ENCODE data around the gene LAMA4. TPM values are rescaled to one million over a fixed set of nuclear protein-coding genes. Genes with fewer than 3 reads are reported as not detected.

LAMA4 gene
- total and polyA plus RNA-seq, 2 of the 13 experiments (the other 11 are each of a cell fraction or from before 2014, with no cell fraction given) = not detected

DNA sequence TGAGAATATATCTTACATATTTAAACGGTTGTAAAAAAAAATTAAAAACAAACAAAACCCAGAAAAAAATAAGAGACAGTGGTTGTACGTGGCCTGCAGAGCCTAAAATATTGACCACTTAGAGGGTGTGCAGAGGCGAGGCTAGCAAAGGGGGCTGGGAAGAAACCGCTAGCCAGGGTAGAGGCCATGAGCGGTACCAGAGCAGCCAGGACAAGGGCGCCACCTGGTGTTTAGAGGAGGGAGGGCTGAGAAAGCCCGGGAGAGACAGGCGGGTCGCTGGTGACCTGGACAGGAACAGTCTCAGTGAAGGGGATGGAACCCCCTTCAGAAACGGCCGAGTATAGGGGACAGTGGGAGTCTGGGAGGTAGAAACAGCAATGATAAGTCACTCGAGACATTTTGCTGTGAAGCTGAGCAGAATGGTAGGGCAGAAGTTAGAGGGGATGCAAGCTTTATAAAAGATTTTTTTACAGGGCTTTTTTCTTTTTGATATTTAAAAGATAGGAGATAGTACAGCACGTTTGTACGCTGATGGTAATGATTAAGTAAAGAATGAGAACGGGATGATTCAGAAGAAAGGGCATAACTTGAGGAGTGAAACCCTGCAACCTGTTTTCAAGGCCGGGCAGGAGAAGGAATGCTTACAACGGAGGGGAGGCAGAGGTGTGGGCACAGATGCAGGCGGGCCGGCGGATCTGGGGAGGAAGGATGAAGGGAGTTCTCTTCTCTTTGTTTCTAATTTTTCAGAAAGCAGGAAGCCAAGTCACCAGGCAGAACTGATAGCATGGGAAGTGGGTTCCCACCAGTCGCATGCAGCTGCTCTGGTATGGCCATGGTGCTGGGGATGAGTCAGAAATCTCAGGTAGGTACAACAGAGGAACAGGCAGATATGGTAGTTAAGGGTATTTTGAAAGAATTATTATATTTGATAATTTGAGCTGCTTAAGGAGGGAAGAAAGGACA, 90.8 kb downstream of the LAMA4 start (continued):
- TF ChIP-seq NFKB2 (CRISPR knock-in tag; IDR thresholded peaks at IDR 0.05; ENCODE audit: borderline replicate concordance) = peak; percentile 33; the same call in 1 of the 2 replicates
- TF ChIP-seq KDM2A (CRISPR knock-in tag; IDR thresholded peaks at IDR 0.05; ENCODE audit: borderline replicate concordance, low read depth) = peak; percentile 74; the same call in 1 of the 2 replicates
- TF ChIP-seq, protein P1, sequence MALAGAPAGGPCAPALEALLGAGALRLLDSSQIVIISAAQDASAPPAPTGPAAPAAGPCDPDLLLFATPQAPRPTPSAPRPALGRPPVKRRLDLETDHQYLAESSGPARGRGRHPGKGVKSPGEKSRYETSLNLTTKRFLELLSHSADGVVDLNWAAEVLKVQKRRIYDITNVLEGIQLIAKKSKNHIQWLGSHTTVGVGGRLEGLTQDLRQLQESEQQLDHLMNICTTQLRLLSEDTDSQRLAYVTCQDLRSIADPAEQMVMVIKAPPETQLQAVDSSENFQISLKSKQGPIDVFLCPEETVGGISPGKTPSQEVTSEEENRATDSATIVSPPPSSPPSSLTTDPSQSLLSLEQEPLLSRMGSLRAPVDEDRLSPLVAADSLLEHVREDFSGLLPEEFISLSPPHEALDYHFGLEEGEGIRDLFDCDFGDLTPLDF (CRISPR knock-in tag; IDR thresholded peaks at IDR 0.05) = 0 out of 2 replicates have a peak, but pooled peaks have one; percentile 40
- peak; percentile 32; the same call in 1 of the 2 replicates for TF ChIP-seq ZFX (CRISPR knock-in tag; IDR thresholded peaks at IDR 0.05; ENCODE audit: low read depth)
- TF ChIP-seq, protein P2, sequence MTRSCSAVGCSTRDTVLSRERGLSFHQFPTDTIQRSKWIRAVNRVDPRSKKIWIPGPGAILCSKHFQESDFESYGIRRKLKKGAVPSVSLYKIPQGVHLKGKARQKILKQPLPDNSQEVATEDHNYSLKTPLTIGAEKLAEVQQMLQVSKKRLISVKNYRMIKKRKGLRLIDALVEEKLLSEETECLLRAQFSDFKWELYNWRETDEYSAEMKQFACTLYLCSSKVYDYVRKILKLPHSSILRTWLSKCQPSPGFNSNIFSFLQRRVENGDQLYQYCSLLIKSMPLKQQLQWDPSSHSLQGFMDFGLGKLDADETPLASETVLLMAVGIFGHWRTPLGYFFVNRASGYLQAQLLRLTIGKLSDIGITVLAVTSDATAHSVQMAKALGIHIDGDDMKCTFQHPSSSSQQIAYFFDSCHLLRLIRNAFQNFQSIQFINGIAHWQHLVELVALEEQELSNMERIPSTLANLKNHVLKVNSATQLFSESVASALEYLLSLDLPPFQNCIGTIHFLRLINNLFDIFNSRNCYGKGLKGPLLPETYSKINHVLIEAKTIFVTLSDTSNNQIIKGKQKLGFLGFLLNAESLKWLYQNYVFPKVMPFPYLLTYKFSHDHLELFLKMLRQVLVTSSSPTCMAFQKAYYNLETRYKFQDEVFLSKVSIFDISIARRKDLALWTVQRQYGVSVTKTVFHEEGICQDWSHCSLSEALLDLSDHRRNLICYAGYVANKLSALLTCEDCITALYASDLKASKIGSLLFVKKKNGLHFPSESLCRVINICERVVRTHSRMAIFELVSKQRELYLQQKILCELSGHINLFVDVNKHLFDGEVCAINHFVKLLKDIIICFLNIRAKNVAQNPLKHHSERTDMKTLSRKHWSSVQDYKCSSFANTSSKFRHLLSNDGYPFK (CRISPR knock-in tag; IDR thresholded peaks at IDR 0.05; ENCODE audit: borderline replicate concordance) = peak; percentile 26; the same call in 1 of the 2 replicates
- TF ChIP-seq GATAD1 (CRISPR knock-in tag; IDR thresholded peaks at IDR 0.05) = 0 out of 2 replicates have a peak, but pooled peaks have one; percentile 26
- TF ChIP-seq, protein P3, sequence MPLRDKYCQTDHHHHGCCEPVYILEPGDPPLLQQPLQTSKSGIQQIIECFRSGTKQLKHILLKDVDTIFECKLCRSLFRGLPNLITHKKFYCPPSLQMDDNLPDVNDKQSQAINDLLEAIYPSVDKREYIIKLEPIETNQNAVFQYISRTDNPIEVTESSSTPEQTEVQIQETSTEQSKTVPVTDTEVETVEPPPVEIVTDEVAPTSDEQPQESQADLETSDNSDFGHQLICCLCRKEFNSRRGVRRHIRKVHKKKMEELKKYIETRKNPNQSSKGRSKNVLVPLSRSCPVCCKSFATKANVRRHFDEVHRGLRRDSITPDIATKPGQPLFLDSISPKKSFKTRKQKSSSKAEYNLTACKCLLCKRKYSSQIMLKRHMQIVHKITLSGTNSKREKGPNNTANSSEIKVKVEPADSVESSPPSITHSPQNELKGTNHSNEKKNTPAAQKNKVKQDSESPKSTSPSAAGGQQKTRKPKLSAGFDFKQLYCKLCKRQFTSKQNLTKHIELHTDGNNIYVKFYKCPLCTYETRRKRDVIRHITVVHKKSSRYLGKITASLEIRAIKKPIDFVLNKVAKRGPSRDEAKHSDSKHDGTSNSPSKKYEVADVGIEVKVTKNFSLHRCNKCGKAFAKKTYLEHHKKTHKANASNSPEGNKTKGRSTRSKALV (CRISPR knock-in tag; IDR thresholded peaks at IDR 0.05) = 0 out of 2 replicates have a peak, but pooled peaks have one; percentile 33
- no peak for TF ChIP-seq RBAK (CRISPR knock-in tag; IDR thresholded peaks at IDR 0.05)
- 0 out of 2 replicates have a peak, but pooled peaks have one; percentile 20 for TF ChIP-seq SP4 (CRISPR knock-in tag; IDR thresholded peaks at IDR 0.05)
- TF ChIP-seq RELA (CRISPR knock-in tag; IDR thresholded peaks at IDR 0.05) = no peak
- peak; percentile 41; the same call in 1 of the 2 replicates for TF ChIP-seq ZMYM4 (CRISPR knock-in tag; IDR thresholded peaks at IDR 0.05)
- TF ChIP-seq ZNF274 (CRISPR knock-in tag; IDR thresholded peaks at IDR 0.05) = no peak
- no peak for TF ChIP-seq ZNF672 (CRISPR knock-in tag; IDR thresholded peaks at IDR 0.05)
- TF ChIP-seq ZNF629 (CRISPR knock-in tag; conservative IDR thresholded peaks at IDR 0.05) = 0 out of 2 replicates have a peak, but pooled peaks have one; percentile 8
- TF ChIP-seq, protein P4, sequence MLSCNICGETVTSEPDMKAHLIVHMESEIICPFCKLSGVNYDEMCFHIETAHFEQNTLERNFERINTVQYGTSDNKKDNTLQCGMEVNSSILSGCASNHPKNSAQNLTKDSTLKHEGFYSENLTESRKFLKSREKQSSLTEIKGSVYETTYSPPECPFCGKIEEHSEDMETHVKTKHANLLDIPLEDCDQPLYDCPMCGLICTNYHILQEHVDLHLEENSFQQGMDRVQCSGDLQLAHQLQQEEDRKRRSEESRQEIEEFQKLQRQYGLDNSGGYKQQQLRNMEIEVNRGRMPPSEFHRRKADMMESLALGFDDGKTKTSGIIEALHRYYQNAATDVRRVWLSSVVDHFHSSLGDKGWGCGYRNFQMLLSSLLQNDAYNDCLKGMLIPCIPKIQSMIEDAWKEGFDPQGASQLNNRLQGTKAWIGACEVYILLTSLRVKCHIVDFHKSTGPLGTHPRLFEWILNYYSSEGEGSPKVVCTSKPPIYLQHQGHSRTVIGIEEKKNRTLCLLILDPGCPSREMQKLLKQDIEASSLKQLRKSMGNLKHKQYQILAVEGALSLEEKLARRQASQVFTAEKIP (CRISPR knock-in tag; IDR thresholded peaks at IDR 0.05; ENCODE audit: borderline replicate concordance) = no peak
- 0 out of 2 replicates have a peak, but pooled peaks have one; percentile 32 for TF ChIP-seq ZNF614 (CRISPR knock-in tag; IDR thresholded peaks at IDR 0.05; ENCODE audit: borderline replicate concordance)
- 0 out of 2 replicates have a peak, but pooled peaks have one; percentile 25 for TF ChIP-seq ZFY (CRISPR knock-in tag; IDR thresholded peaks at IDR 0.05)
- peak; percentile 74; the same call in 1 of the 2 replicates for TF ChIP-seq SMAD3 (CRISPR knock-in tag; IDR thresholded peaks at IDR 0.05)
- TF ChIP-seq SRY (CRISPR knock-in tag; IDR thresholded peaks at IDR 0.05) = no peak
- TF ChIP-seq ZNF350 (CRISPR knock-in tag; IDR thresholded peaks at IDR 0.05; ENCODE audit: borderline replicate concordance, low read depth) = peak; percentile 55; the same call in 1 of the 2 replicates
